ENCODE results near the gene MAP3K7.

GRCh38 chr6:90490030-90490716 lies 96.7 kb downstream of the MAP3K7 start:
- TF ChIP-seq CTCF (conservative IDR thresholded peaks at IDR 0.05) (no peak), EZH2 (IDR thresholded peaks at IDR 0.05; ENCODE audit: low read depth) (no peak)
